Erythroblast (primary cell): ENCODE measurements around the gene AMBRA1.

Experiments used
- GATA1 ChIP-seq: IDR thresholded peaks from 2 replicates; pipeline ENCODE4 v1.6.1; 2011; ENCODE audit warnings: low read depth, mild to moderate bottlenecking, control low read depth, low read length, moderate library complexity
- POLR2A ChIP-seq: IDR thresholded peaks from 2 replicates; pipeline ENCODE4 v1.6.1; 2011; ENCODE audit warnings: mild to moderate bottlenecking, low read length

DNA sequence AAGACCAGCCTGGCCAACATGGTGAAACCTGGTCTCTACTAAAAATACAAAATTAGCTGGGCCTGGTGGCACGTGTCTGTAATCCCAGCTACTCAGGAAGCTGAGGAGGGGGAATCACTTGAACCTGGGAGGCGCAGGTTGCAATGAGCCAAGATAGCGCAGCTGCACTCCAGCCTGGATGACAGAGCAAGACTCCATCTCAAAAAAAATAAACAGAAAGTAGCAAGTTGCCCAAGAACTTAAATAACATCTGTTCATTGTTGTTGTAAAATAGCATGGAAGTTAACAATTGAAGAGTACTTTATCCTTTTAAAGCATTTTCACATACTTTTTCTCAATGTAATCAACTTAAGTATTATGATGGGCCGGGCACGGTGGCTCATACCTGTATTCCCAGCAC, 5.7 kb downstream of the AMBRA1 start:
- TF ChIP-seq POLR2A: no peak
- TF ChIP-seq GATA1: no peak
